Measurements from ENCODE around the gene BMP7.
"Not testable (repeated sequence)": the region's sequence is repeated elsewhere in the genome, so short reads cannot be mapped to it uniquely, and the experiment has no call there.

Gene BMP7

GRCh38 chr20:57248132-57248797 is 18.2 kb downstream of the BMP7 start:
- DNase-seq = no peak

GRCh38 chr20:57247292-57247965 is 19.0 kb downstream of the BMP7 start:
- no peak for DNase-seq

GRCh38 chr20:57245997-57246396 is 20.4 kb downstream of the BMP7 start:
- DNase-seq = no peak

GRCh38 chr20:57244627-57245214 is 21.7 kb downstream of the BMP7 start:
- no peak for DNase-seq

- DNase-seq = no peak
Measured at GRCh38 chr20:57244221-57244585, 22.2 kb downstream of the BMP7 start.

GRCh38 chr20:57243480-57244220 is 22.8 kb downstream of the BMP7 start:
- no peak for DNase-seq

- DNase-seq = no peak
Measured at GRCh38 chr20:57242414-57242813, 24.0 kb downstream of the BMP7 start.

GRCh38 chr20:57241363-57241991 is 25.0 kb downstream of the BMP7 start:
- no peak for DNase-seq

- DNase-seq = no peak
Measured at GRCh38 chr20:57240581-57241362, 25.7 kb downstream of the BMP7 start.

- not testable (repeated sequence) for DNase-seq
Measured at GRCh38 chr20:57239725-57240124, 26.7 kb downstream of the BMP7 start.

GRCh38 chr20:57239324-57239723 is 27.1 kb downstream of the BMP7 start:
- DNase-seq = not testable (repeated sequence)

- DNase-seq = no peak
Measured at GRCh38 chr20:57238089-57238488, 28.4 kb downstream of the BMP7 start.

- no peak for DNase-seq
Measured at GRCh38 chr20:57237585-57237953, 28.9 kb downstream of the BMP7 start.

- no peak for DNase-seq
Measured at GRCh38 chr20:57236813-57237584, 29.4 kb downstream of the BMP7 start.

- no peak for DNase-seq
Measured at GRCh38 chr20:57234556-57235251, 31.7 kb downstream of the BMP7 start.

GRCh38 chr20:57231951-57232428 is 34.5 kb downstream of the BMP7 start:
- DNase-seq = no peak

GRCh38 chr20:57231161-57231560 is 35.3 kb downstream of the BMP7 start:
- DNase-seq = no peak

- no peak for DNase-seq
Measured at GRCh38 chr20:57230247-57230646, 36.2 kb downstream of the BMP7 start.

GRCh38 chr20:57229490-57229889 is 37.0 kb downstream of the BMP7 start:
- no peak for DNase-seq

- no peak for DNase-seq
Measured at GRCh38 chr20:57225830-57226229, 40.6 kb downstream of the BMP7 start.

Data from NCI-H446 (cell line).